ENCODE measurements around the gene NOP10. TPM values are rescaled to one million over a fixed set of nuclear protein-coding genes. Genes with fewer than 3 reads are reported as not detected.
A peak's percentile ranks its signal among the peaks of the same experiment; 100 is the strongest.

Gene NOP10
- total RNA-seq, 1 experiment from 2014 or later: 530 TPM

DNA sequence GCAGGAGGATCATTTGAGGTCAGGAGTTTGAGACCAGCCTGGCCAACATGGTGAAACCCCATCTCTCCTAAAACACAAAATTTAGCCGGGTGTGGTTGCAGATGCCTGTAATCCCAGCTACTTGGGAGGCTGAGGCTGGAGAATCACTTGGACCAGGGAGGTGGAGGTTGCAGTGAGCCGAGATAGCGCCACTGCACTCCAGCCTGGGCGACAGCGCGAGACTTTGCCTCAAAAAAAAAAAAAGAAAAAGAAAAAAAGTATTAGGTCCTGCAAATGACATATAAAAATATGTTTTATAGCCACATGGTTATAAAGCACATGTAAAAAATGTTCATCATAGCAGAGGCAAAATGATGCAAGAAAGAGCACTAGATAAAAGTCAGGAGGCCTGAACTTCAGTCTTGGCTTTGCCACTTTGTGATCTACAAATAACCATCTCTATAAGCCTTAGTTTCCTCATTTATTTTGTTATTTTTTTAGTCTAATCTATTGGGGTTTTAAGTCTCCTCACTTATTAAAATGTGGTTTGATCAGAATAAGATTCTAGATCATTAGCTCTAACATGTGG, 10.3 kb downstream of the NOP10 start:
- DNase-seq (ENCODE audit: low read depth): no peak

DNA sequence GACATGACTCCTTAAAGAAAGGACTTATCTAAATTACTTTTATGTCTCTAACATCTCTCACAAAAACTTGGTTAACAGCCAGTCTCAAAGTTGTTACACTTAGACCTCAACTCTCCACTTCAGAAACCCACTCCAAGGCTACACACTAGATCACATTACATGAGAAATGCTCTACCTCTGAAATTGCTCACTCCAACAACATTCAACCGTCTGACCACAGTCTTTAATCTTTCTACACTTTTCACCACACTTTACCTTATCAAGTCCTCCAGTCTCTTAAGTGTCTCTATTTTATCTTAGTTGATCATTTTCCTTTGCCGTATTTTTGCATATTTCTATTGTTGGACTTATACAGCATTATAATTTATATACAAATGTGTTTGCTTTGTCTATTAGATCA, 11.1 kb downstream of the NOP10 start:
- DNase-seq (ENCODE audit: low read depth): no peak

DNA sequence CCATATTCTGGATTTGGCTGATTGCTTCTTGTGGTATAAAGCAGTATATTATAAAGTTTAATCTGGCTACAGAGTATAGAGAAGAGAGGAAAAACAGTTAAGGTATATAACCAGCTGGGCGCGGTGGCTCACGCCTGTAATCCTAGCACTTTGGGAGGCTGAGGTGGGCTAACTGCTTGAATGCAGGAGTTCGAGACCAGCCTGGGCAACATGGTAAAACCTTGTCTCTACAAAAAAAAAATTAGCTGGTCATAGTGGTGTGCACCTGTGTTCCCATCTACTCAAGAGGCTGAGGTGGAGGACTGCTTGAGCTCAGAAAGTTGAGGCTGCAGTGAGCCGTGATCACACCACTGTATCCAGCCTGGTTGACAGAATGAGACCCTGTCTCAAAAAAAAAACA, 12.7 kb downstream of the NOP10 start:
- DNase-seq (ENCODE audit: low read depth): no peak

DNA sequence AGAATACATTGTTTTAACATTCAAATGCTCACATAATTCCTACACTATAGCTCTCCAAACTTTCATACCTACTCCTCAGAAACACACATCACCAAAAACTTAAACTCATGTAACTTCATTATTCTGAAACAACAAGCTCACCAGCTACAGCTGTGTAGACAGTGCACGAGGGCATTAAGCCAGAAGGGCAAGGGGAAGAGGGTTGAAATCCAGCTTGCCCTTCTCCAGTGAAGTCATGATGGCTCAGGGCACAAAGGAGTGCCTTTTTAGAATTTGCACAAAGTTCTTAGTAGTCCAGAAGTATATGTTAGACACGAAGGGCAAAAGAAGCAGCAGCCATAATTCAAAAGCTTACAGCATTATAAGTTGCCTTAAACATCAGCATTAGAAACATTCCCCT, 13.9 kb downstream of the NOP10 start:
- DNase-seq (ENCODE audit: low read depth): no peak

DNA sequence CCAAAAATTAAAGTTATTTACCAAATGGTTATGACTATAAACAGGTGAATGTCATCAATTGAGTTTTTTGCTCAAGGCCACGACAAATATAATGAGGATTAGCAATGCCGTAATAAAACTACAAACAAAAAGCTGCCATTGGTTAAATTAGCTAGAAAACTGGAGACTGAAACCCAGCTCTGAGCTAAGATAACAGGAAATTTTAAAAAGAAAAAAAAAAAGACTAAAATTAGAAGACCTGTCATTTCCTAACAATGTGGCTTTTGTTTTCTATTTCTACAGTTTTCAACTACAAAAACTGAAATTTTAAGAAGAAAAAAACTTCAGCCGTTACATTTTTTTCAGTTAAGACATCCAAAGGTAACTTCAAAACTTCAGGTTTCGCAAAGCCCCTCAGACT, 15.0 kb downstream of the NOP10 start:
- no peak for DNase-seq (ENCODE audit: low read depth)

DNA sequence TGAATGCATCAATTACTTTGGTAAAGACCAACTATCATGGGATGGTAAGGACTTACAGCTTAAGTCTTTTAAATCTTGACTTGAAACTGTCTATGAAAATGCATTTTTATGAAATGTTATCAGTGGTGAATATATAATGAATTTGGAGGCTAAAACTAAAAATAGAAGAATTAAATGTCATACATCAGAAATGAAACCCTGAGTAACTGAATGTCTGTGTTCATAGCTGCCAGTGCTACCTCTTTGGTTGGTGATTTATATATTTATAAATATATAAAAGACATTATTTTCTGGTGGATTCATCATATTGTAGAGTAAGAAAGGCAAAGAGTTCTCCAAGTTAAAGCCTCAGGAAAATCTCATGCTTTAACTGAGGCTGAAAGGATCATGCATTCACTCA, 17.6 kb downstream of the NOP10 start:
- DNase-seq (ENCODE audit: low read depth): no peak

DNA sequence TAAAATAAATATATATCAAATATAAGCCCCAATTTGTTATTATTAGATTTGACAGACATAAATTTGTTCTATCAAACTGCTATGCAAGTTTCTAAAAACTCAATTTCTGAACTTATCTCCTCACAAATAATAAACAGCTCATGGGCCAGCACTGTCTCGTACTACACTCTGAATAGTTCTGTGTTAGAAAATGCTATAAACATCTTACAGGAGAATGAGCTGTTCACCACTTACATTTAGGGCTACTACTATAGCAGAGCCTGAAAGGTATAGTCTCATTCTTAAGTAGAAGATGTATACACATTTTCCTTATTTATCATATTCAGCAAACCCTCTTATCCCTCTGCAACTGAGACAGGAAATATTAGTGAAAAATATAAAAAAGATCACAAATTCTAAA, 18.0 kb downstream of the NOP10 start:
- no peak for DNase-seq (ENCODE audit: low read depth)

DNA sequence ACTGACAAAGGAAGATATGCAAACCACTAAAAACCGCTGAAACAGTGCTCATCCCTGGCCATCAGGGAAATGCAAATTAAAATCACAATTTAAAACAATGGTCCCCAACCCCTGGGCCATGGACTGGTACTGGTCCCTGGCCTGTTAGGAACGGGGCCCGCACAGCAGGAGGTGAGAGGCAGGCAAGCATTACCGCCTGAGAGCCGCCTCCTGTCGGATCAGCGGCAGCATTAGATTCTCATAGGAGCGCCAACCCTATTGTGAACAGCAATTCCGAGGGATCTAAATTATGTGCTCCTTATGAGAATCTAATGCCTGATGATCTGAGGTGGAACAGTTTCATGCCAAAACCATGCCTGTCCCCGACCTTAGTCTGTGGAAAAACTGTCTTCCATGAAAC, 19.7 kb downstream of the NOP10 start:
- DNase-seq (ENCODE audit: low read depth): no peak

DNA sequence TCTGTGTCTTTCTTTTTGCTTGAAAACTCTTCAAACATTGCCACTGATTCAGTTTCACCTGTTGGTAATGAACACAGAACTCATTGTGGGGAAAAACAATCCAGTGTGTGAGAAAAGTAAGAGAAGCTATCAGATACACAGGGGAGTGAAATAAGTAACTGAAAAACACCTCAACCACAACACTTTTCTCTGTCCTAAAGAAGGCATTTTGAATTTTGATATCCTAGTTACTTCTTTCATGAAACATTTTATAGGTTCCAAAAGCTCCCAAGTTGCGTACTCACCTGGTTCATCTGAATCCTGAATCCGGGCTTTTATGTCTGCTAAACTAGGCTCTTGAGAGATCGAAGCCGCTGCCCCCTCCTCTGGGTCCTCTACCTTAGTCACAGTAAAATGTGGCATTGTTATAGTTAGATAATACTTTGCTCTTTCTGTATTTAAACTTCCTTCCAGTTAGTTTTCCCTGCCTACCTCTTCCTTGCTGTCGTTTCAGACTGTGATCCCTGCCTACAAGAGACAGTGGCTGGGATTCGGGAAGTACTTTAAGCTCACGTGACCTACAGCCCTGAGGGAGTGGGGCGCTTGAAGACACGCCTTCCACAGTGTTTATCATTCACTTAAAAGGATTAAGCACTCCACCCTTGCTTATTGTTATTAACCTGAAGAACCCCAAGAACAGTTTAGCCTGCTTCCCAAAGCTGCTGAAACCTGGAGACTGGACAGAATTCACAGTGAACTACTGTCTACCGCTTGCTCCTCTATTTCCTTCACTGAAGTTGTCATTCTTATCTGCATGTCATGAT, 24.5 kb downstream of the NOP10 start:
- peak; percentile 77 for DNase-seq (ENCODE audit: low read depth)

DNA sequence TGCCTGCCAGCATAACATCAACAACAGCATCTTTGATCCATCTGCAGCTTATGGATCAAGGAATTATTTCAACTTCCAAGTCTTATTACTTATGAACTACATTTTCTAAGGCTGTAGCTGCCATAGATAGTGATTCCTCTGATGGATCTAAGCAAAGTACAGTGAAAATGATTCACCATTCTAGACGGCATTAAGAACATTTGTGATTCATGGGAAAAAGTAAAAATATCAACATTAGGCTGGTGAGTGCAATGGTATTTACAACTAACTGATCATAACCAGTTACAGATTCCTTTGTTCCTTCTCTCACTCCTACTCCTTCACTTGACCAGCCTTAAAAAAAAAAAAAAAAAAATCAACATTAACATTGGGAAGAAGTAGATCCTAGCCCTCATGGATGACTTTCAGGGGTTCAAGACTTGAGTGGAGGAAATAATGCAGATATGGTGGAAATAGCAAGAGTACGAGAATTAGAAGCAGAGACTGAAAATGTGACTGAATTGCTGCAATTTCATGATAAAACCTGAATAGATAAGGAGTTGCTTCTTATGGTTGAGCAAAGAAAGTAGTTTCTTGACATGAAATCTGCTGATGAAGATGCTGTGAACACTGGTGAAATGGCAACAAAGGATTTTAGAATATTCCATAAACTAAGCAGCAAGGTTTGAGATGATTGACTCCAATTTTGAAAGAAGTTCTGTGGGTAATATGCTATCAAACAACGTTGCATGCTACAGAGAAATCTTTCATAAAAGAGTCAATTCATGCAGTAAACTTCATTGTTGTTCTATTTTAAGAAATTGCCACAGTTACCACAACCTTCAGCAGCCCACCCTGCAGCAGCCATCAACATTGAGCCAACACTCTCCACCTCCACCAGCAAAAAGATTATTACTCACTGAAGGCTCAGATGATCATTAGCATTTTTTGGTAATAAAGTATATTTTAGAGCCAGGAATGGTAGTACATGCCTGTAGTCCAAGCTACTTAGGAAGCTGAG, 28.1 kb downstream of the NOP10 start:
- DNase-seq (ENCODE audit: low read depth): no peak

DNA sequence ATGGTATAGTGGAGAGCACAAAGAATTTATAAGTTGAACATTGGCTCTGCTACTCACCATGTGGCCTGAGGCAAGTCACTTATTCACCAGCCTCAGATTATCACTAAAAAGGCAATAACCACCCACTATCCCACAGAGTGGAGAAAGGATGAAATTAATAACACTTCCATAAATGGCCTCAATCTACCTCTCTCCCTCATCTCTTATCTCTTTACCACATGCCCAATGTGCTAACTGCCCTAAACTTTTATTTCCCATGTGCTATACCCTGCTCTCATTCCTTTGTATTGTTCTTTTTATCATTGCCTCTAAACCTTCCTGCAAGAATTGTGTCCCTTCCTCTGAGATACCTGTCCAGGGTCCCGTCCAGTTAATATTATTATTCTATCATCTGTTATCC, 31.4 kb downstream of the NOP10 start:
- DNase-seq (ENCODE audit: low read depth): no peak

DNA sequence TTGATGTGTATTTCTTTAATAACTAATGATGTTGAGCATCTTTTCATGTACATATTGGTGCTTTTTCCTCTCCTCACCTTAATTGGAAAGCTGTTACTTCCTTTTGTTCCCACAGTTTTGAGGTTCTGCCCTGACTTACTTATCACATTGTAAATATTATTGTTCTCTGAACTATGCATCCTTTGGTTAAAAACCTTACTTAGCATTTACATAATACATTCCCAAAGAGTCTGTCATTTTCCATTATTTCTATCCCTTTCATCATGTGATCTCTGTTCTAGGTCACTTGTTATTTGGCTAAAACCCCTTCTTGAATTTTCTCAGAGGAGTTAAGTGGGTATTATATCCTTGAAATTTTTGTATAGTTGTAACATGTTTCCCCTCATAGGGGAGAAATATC, 38.3 kb downstream of the NOP10 start:
- no peak for DNase-seq (ENCODE audit: low read depth)

DNA sequence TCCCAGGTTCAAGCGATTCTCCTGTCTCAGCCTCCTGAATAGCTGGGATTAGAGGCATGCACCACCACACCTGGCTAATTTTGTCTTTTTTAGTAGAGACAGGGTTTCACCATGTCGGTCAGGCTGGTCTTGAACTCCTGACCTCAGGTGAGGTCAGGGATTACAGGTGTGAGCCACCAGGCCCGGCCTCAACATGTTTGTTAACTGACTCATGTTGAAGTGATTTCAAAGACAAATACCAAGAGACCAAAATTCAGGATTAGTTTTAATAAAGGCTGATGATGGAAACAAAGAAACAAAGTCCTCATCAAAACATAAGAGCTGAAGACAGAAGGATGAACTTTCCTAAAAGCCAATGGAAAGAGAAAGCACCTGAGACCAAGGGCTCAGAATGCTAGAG, 41.9 kb downstream of the NOP10 start:
- no peak for DNase-seq (ENCODE audit: low read depth)

DNA sequence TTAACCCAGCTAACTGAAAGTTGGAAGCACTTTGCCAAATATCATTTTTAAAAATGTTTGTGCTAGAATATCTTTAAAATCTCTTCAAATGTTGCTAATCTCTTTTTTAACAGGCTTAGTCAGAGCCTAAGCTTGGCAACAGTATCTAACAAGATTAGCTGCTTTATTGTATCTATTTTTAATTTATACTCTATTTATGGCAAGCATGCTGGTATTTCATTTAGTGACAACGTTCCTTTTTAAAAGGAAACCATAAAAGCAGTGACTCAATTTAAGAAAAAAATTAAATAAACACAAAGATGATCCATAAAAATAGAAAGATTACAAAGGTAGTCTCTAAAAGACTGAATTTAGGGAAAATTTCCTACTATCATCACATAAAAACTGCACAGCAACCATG, 45.9 kb downstream of the NOP10 start:
- DNase-seq (ENCODE audit: low read depth): no peak

DNA sequence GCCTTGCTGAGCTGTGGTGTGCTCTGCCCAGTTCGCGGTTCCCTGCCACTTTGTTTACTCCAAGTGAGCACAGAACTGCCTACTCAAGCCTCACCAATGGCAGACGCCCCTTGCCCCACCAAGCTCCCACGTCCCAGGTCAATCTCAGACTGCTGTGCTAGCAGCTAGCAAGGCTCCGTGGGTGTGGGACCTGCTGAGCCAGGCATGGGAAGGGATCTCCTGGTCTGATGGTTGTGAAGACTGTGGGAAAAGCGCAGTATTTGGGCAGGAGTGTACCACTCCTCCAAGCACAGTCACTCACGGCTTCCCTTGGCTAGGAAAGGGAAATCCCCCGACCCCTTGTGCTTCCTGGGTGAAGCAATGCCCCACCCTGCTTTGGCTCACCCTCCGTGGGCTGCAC, 50.3 kb downstream of the NOP10 start:
- no peak for DNase-seq (ENCODE audit: low read depth)

Other genes starting within 250 kb of the NOP10 start
- gene EMC7, start 241.3 kb downstream of the NOP10 start, total RNA-seq (2014; rRNA removed; shearing (Covaris generic)): 55.7 and 68.5 TPM in 2 replicates
- 1.5 and 2.5 TPM in 2 replicates for gene PGBD4, start 241.1 kb downstream of the NOP10 start, total RNA-seq (2014; rRNA removed; shearing (Covaris generic))
- gene KATNBL1, start 133.0 kb downstream of the NOP10 start, total RNA-seq (2014; rRNA removed; shearing (Covaris generic)): 49.4 and 57.8 TPM in 2 replicates
- gene EMC4, start 118.1 kb downstream of the NOP10 start, total RNA-seq (2014; rRNA removed; shearing (Covaris generic)): 238 and 265 TPM in 2 replicates
- gene SLC12A6, start 5.4 kb downstream of the NOP10 start, total RNA-seq (2014; rRNA removed; shearing (Covaris generic)): 5.5 TPM in 2 replicates
- gene NUTM1, start 179 bp upstream of the NOP10 start, total RNA-seq (2014; rRNA removed; shearing (Covaris generic)): under 0.01 TPM in 1 of 2 replicates, not detected in the other
- gene LPCAT4, start 24.1 kb upstream of the NOP10 start, total RNA-seq (2014; rRNA removed; shearing (Covaris generic)): 12.3 and 19.8 TPM in 2 replicates
- 9.2 and 13.9 TPM in 2 replicates for gene GOLGA8A, start 94.7 kb upstream of the NOP10 start, total RNA-seq (2014; rRNA removed; shearing (Covaris generic))
- gene GOLGA8B, start 240.5 kb upstream of the NOP10 start, total RNA-seq (2014; rRNA removed; shearing (Covaris generic)): 9.4 and 11.3 TPM in 2 replicates

Data from RPMI7951 (cell line).